Activated CD8-positive, alpha-beta T cell treated with anti-CD3 and anti-CD28 coated beads for 36 hours (primary cell): Measurements from ENCODE around the gene BCL11B. TPM values are rescaled to one million over a fixed set of nuclear protein-coding genes. Genes with fewer than 3 reads are reported as not detected.

Experiments used
- ATAC-seq: fragments of 200-7000 bp; cut with Tn5 transposase; one replicate; pipeline ENCODE4 v1.10.0; 2021; ENCODE audit warnings: mild to moderate bottlenecking, moderate library complexity
- CTCF ChIA-PET: fragments of 350-600 bp; sonication (Branson Sonifier 250); formaldehyde crosslinking; loops from one replicate; lab custom pipeline; 2021; ENCODE audit warnings: antibody characterized with exemption; lab: Charles Lee
- POLR2A ChIA-PET: fragments of 350-600 bp; sonication (Branson Sonifier 250); formaldehyde crosslinking; loops from one replicate; lab custom pipeline; 2021; ENCODE audit warnings: antibody characterized with exemption; lab: Charles Lee
- DNase-seq: peaks from one replicate; pipeline ENCODE4 v3.0.0-alpha.2; 2020
- H3K27ac Mint-ChIP-seq: one replicate; pipeline ENCODE4 v1.8.0; 2021; ENCODE audit warnings: mild to moderate bottlenecking, mixed read lengths
- H3K27me3 Mint-ChIP-seq: one replicate; pipeline ENCODE4 v1.8.0; 2021; ENCODE audit warnings: mixed read lengths
- H3K36me3 Mint-ChIP-seq: one replicate; pipeline ENCODE4 v1.8.0; 2021; ENCODE audit warnings: low read depth, mixed read lengths
- H3K4me1 Mint-ChIP-seq: one replicate; pipeline ENCODE4 v1.8.0; 2021; ENCODE audit warnings: low read depth, mixed read lengths
- H3K4me3 Mint-ChIP-seq: one replicate; pipeline ENCODE4 v1.8.0; 2021; ENCODE audit warnings: mild to moderate bottlenecking, moderate library complexity, mixed read lengths
- H3K9me3 Mint-ChIP-seq: one replicate; pipeline ENCODE4 v1.8.0; 2021; ENCODE audit warnings: mixed read lengths
- intact Hi-C: fragments of 100-400 bp; cut with micrococcal nuclease; formaldehyde crosslinking; loops from one replicate; pipeline ENCODE4 v1.10.0; 2022
- total RNA-seq, 2 experiments: library from RNA; stranded (reverse); gene quantifications; one replicate each; pipeline ENCODE4 v1.2.3, GENCODE V29; 2021
- TF ChIP-seq, protein P1 (sequence below): fragments of 200-600 bp; IDR thresholded peaks from one replicate; pipeline ENCODE4 v1.8.0; 2022; ENCODE audit warnings: antibody characterized with exemption, mild to moderate bottlenecking

Gene BCL11B
- total RNA-seq, 2 experiments from 2014 or later, result 48.5 to 53.0 TPM

DNA sequence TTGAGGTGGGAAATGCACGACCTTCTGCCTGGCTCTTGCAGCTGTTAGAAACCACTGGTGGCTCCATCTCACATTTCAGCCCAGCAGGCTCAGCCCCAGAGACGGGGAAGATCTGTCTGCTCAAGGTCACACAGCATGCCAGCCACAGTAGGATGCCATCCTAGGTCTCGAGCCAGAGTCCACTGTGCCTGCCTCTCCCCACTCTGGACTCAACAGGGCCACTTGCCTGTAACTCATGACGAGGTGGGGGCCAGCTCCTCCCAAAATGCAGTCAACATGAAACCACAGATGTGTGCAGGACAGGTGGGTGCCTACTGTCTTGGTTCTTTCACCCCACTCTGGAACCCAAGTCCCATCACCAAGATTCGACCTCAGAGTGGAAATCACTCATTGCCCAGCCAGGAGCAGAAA, 23.2 kb downstream of the BCL11B start:
- TF ChIP-seq, protein P1, sequence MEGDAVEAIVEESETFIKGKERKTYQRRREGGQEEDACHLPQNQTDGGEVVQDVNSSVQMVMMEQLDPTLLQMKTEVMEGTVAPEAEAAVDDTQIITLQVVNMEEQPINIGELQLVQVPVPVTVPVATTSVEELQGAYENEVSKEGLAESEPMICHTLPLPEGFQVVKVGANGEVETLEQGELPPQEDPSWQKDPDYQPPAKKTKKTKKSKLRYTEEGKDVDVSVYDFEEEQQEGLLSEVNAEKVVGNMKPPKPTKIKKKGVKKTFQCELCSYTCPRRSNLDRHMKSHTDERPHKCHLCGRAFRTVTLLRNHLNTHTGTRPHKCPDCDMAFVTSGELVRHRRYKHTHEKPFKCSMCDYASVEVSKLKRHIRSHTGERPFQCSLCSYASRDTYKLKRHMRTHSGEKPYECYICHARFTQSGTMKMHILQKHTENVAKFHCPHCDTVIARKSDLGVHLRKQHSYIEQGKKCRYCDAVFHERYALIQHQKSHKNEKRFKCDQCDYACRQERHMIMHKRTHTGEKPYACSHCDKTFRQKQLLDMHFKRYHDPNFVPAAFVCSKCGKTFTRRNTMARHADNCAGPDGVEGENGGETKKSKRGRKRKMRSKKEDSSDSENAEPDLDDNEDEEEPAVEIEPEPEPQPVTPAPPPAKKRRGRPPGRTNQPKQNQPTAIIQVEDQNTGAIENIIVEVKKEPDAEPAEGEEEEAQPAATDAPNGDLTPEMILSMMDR, result no peak
- ATAC-seq (peak; percentile 15), DNase-seq (peak; percentile 68)
- Mint-ChIP-seq H3K36me3 (peaks cover 66% of the 10 kb centered on the region), H3K4me3 (peak overlapping the region; percentile 79), H3K9me3 (no peaks in the 10 kb centered on the region), H3K27me3 (no peaks in the 10 kb centered on the region), H3K4me1 (peaks cover 76% of the 10 kb centered on the region), H3K27ac (peak overlapping the region; percentile 95)
- CTCF ChIA-PET, result interaction anchor here (0.7 to 2.4 kb wide), 8 partner anchors 9 to 60 kb away, joined by 3 to 8 read pairs (median 6); no protein-coding TSS in a partner anchor
- POLR2A ChIA-PET, result interaction anchor here (0.7 to 23.8 kb wide), 6 partner anchors 15 to 46 kb away, joined by 3 to 496 read pairs (median 3); partner anchors contain the start of gene BCL11B
- intact Hi-C loops, result no loop called here

DNA sequence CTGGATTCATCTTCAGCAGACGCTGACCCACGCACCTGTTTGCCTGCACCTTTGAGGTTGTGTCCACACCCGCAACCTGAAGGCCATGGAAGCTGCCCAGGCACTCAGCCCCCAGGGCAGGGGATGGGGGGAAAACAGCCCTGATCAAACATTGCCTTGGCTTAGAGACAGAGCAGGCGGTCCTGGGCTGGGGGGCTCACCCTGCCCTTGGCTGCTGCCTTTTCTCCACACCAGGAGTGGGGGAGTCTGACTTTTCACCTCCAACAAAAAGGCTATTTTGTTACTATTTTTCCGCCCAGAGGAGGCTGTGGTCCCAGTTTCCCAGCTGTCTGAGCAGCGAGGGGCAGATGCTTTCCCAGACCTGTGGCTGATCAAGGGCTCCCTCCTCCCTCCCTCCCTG, 24.2 kb downstream of the BCL11B start:
- ATAC-seq (no peak), DNase-seq (no peak)
- CTCF ChIA-PET, result interaction anchor here (0.7 to 1.6 kb wide), 8 partner anchors 10 to 59 kb away, joined by 3 to 8 read pairs (median 6); no protein-coding TSS in a partner anchor
- Mint-ChIP-seq H3K36me3 (peaks cover 65% of the 10 kb centered on the region), H3K4me1 (peaks cover 72% of the 10 kb centered on the region), H3K27ac (peak overlapping the region; percentile 95), H3K27me3 (no peaks in the 10 kb centered on the region), H3K9me3 (no peaks in the 10 kb centered on the region), H3K4me3 (peak overlapping the region; percentile 79)
- intact Hi-C loops, result no loop called here
- TF ChIP-seq, protein P1, result no peak
- POLR2A ChIA-PET, result interaction anchor here (0.5 to 23.8 kb wide), 8 partner anchors 10 to 61 kb away, joined by 3 to 496 read pairs (median 3); partner anchors contain the start of gene BCL11B

DNA sequence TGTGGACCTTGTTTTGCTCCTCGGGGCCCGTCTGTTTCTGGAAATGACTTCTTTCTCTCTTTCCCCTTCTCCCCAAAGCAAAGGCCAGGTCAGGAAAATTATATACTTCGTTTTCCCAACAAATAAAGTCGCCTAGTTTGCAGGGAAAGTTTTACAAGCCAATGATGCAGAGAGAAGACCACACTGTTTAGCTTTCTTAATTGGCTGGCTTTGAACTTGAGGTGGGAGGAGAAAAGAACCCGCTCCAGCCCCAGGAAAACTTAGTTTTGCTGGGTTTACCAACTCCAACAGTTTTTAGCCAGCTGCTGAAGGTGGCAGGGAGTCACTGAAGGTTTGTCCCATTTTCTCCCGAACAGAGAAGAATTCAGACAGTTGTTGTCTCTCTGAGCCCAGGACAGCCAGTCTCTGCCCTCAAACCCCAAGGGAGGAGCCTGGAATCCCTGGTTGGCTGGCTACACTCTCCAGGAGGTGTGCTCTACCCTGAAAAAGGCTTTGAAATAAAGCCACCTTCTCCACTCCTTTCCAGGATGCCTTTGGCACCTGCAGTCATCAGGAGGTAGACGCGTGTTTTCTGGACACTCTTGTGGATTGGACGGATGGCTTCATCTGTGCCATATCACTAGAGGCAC, 24.8 kb downstream of the BCL11B start:
- TF ChIP-seq, protein P1, result no peak
- H3K4me3 Mint-ChIP-seq, result peak overlapping the region; percentile 79
- no peaks in the 10 kb centered on the region for H3K9me3 Mint-ChIP-seq
- intact Hi-C loops, result no loop called here
- H3K27ac Mint-ChIP-seq, result peak overlapping the region; percentile 95
- peaks cover 61% of the 10 kb centered on the region for H3K36me3 Mint-ChIP-seq
- peaks cover 72% of the 10 kb centered on the region for H3K4me1 Mint-ChIP-seq
- ATAC-seq, result no peak
- no peaks in the 10 kb centered on the region for H3K27me3 Mint-ChIP-seq
- DNase-seq, result no peak
- CTCF ChIA-PET, result interaction anchor here (1.0 to 1.6 kb wide), 5 partner anchors 10 to 21 kb away, joined by 3 to 6 read pairs (median 4); no protein-coding TSS in a partner anchor
- POLR2A ChIA-PET, result interaction anchor here (0.6 to 23.8 kb wide), 7 partner anchors 10 to 60 kb away, joined by 3 to 496 read pairs (median 4); partner anchors contain the start of gene BCL11B

DNA sequence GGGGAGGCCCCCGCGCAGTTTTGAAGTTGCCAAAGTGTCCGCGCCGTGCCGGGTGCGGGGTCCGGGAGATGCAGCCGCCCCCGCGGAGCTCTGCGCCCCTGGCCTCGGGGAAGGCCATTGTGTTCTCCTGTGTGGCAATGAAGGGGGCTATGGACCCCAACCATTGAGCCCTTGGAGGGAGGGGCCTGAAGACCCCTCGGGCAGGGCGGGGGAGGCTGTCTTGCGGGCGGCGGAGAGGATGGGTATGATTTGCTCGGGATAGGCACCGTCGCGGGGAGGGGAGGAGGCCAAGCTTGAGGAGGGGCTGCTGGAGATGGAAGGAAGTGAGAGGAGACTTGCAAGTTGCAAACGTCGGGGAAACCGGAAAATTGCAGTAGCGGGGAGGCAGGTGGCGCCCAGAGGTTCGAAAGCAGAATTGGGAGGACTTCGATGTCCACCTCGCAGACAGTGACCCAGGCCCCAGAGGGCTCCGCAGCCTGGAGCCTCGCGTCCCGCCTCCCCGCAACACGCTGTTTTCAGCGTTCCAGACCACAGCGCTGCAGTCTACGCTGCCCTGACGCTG, 25.4 kb downstream of the BCL11B start:
- DNase-seq, result peak; percentile 64
- ATAC-seq, result peak; percentile 15
- Mint-ChIP-seq H3K36me3 (peaks cover 59% of the 10 kb centered on the region), H3K4me1 (peaks cover 72% of the 10 kb centered on the region), H3K27ac (peak overlapping the region; percentile 95), H3K4me3 (peak overlapping the region; percentile 79), H3K9me3 (no peaks in the 10 kb centered on the region), H3K27me3 (no peaks in the 10 kb centered on the region)
- ChIA-PET CTCF (interaction anchor here (0.9 to 1.6 kb wide), 6 partner anchors 13 to 59 kb away, joined by 3 to 6 read pairs (median 3); no protein-coding TSS in a partner anchor), POLR2A (interaction anchor here (1.2 to 23.8 kb wide), 6 partner anchors 10 to 22 kb away, joined by 3 to 496 read pairs (median 4); partner anchors contain the start of gene BCL11B)
- TF ChIP-seq, protein P1, result no peak
- intact Hi-C loops, result no loop called here
